Endodermal cell (in vitro differentiated cells): ENCODE data around the gene CELSR2. TPM values are rescaled to one million over a fixed set of nuclear protein-coding genes. Genes with fewer than 3 reads are reported as not detected.

Source experiments
- DNase-seq: peaks from one replicate; pipeline ENCODE4 v3.0.0-alpha.2; 2017
- H3K27ac ChIP-seq: 2 replicates; pipeline ENCODE4 v1.5.1; 2013; ENCODE audit warnings: mild to moderate bottlenecking, low read depth, low read length, moderate library complexity
- H3K27me3 ChIP-seq: 2 replicates; pipeline ENCODE4 v1.6.1; 2013; ENCODE audit warnings: mild to moderate bottlenecking, low read length, moderate library complexity; ENCODE audit not compliant: insufficient read depth, control insufficient read depth, poor library complexity, severe bottlenecking
- H3K36me3 ChIP-seq: 2 replicates; pipeline ENCODE4 v1.7.0; 2013; ENCODE audit warnings: mild to moderate bottlenecking, low read length, moderate library complexity; ENCODE audit not compliant: control insufficient read depth, insufficient read depth
- H3K4me1 ChIP-seq: one replicate; pipeline ENCODE4 v1.7.0; 2013; ENCODE audit warnings: low read length; ENCODE audit not compliant: control insufficient read depth, insufficient read depth
- H3K4me3 ChIP-seq: 2 replicates; pipeline ENCODE4 v1.5.1; 2013; ENCODE audit warnings: mild to moderate bottlenecking, low read length, moderate library complexity
- H3K9ac ChIP-seq: 2 replicates; pipeline ENCODE4 v1.6.1; 2013; ENCODE audit warnings: mild to moderate bottlenecking, low read length, moderate library complexity; ENCODE audit not compliant: poor library complexity, severe bottlenecking; ENCODE audit errors: extremely low read depth
- H3K9me3 ChIP-seq: 2 replicates; pipeline ENCODE4 v1.6.1; 2013; ENCODE audit warnings: mild to moderate bottlenecking, low read length, moderate library complexity; ENCODE audit not compliant: control insufficient read depth
- H3K27ac Mint-ChIP-seq: 2 replicates; pipeline ENCODE4 v1.8.0; 2020; ENCODE audit warnings: mixed read lengths
- H3K27me3 Mint-ChIP-seq: 2 replicates; pipeline ENCODE4 v1.8.0; 2021; ENCODE audit warnings: mild to moderate bottlenecking, mixed read lengths; ENCODE audit not compliant: insufficient read depth
- H3K36me3 Mint-ChIP-seq: 2 replicates; pipeline ENCODE4 v1.8.0; 2020; ENCODE audit warnings: low read depth, mixed read lengths
- H3K4me1 Mint-ChIP-seq: 2 replicates; pipeline ENCODE4 v1.8.0; 2020; ENCODE audit warnings: mixed read lengths
- H3K4me3 Mint-ChIP-seq: 2 replicates; pipeline ENCODE4 v1.8.0; 2020; ENCODE audit warnings: mild to moderate bottlenecking, moderate library complexity, mixed read lengths
- H3K9me3 Mint-ChIP-seq: 2 replicates; pipeline ENCODE4 v1.8.0; 2020; ENCODE audit warnings: mild to moderate bottlenecking, mixed read lengths
- WGBS, 2 experiments: methylation state at CpG; one replicate each; pipeline versions ENCODE4 v1.1.5 to v1.1.7; 2013; ENCODE audit warnings: missing lambda C conversion rate in 2 of 2, mixed read lengths in 1 of 2; ENCODE audit not compliant: insufficient coverage in 1 of 2, insufficient read length in 1 of 2; 5-methylcytosine and 5-hydroxymethylcytosine counted together
- total RNA-seq, 2 donors: library from RNA; stranded (reverse); fragmentation: NEBNext Ultra II Directional in 1 of 2; extraction: Animal tissue kit (Norgen Biotek cat#: 25700) in 1 of 2; gene quantifications; 2 replicates in 1 of 2; 3 replicates in 1 of 2; pipeline ENCODE4 v1.2.1, GENCODE V29; 2021
- TF ChIP-seq, protein P1 (sequence below): fragments of 200-600 bp; sonication (generic); conservative IDR thresholded peaks from 2 replicates; pipeline ENCODE4 v1.5.0; 2021; ENCODE audit warnings: antibody characterized with exemption, mild to moderate bottlenecking

CELSR2 gene
- total RNA-seq, 2 donors from 2014 or later: 16.1 to 20.2 TPM

DNA sequence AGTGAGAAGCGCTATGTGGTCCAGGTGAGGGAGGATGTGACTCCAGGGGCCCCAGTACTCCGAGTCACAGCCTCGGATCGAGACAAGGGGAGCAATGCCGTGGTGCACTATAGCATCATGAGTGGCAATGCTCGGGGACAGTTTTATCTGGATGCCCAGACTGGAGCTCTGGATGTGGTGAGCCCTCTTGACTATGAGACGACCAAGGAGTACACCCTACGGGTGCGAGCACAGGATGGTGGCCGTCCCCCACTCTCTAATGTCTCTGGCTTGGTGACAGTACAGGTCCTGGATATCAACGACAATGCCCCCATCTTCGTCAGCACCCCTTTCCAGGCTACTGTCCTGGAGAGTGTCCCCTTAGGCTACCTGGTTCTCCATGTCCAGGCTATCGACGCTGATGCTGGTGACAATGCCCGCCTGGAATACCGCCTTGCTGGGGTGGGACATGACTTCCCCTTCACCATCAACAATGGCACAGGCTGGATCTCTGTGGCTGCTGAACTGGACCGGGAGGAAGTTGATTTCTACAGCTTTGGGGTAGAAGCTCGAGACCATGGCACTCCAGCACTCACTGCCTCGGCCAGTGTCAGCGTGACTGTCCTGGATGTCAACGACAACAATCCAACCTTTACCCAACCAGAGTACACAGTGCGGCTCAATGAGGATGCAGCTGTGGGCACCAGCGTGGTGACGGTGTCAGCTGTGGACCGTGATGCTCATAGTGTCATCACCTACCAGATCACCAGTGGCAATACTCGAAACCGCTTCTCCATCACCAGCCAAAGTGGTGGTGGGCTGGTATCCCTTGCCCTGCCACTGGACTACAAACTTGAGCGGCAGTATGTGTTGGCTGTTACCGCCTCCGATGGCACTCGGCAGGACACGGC, 2.2 kb downstream of the CELSR2 start:
- Mint-ChIP-seq H3K4me1 (peaks cover 16% of the 10 kb centered on the region), H3K9me3 (no peaks in the 10 kb centered on the region), H3K27ac (no peak overlapping the region), H3K36me3 (no peaks in the 10 kb centered on the region), H3K4me3 (no peak overlapping the region), H3K27me3 (peaks cover 39% of the 10 kb centered on the region)
- no peaks in the 10 kb centered on the region for H3K36me3 ChIP-seq
- no peak overlapping the region for H3K9ac ChIP-seq
- H3K9me3 ChIP-seq: no peaks in the 10 kb centered on the region
- H3K27me3 ChIP-seq: peaks cover 24% of the 10 kb centered on the region
- H3K4me3 ChIP-seq: no peak overlapping the region
- H3K4me1 ChIP-seq: peaks cover 15% of the 10 kb centered on the region
- TF ChIP-seq, protein P1, sequence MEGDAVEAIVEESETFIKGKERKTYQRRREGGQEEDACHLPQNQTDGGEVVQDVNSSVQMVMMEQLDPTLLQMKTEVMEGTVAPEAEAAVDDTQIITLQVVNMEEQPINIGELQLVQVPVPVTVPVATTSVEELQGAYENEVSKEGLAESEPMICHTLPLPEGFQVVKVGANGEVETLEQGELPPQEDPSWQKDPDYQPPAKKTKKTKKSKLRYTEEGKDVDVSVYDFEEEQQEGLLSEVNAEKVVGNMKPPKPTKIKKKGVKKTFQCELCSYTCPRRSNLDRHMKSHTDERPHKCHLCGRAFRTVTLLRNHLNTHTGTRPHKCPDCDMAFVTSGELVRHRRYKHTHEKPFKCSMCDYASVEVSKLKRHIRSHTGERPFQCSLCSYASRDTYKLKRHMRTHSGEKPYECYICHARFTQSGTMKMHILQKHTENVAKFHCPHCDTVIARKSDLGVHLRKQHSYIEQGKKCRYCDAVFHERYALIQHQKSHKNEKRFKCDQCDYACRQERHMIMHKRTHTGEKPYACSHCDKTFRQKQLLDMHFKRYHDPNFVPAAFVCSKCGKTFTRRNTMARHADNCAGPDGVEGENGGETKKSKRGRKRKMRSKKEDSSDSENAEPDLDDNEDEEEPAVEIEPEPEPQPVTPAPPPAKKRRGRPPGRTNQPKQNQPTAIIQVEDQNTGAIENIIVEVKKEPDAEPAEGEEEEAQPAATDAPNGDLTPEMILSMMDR: no peak
- 93 to 95% methylated on average over 31 to 32 of the region's 32 CpGs for WGBS, 2 experiments
- DNase-seq: no peak
- no peak overlapping the region for H3K27ac ChIP-seq

DNA sequence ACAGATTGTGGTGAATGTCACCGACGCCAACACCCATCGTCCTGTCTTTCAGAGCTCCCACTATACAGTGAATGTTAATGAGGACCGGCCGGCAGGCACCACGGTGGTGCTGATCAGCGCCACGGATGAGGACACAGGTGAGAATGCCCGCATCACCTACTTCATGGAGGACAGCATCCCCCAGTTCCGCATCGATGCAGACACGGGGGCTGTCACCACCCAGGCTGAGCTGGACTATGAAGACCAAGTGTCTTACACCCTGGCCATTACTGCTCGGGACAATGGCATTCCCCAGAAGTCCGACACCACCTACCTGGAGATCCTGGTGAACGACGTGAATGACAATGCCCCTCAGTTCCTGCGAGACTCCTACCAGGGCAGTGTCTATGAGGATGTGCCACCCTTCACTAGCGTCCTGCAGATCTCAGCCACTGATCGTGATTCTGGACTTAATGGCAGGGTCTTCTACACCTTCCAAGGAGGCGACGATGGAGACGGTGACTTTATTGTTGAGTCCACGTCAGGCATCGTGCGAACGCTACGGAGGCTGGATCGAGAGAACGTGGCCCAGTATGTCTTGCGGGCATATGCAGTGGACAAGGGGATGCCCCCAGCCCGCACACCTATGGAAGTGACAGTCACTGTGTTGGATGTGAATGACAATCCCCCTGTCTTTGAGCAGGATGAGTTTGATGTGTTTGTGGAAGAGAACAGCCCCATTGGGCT, 3.0 kb downstream of the CELSR2 start:
- H3K36me3 Mint-ChIP-seq: no peaks in the 10 kb centered on the region
- Histone ChIP-seq H3K4me1 (peaks cover 15% of the 10 kb centered on the region), H3K9ac (no peak overlapping the region), H3K4me3 (no peak overlapping the region), H3K36me3 (no peaks in the 10 kb centered on the region), H3K27me3 (peaks cover 24% of the 10 kb centered on the region), H3K27ac (no peak overlapping the region), H3K9me3 (no peaks in the 10 kb centered on the region)
- H3K9me3 Mint-ChIP-seq: no peaks in the 10 kb centered on the region
- DNase-seq: no peak
- peaks cover 16% of the 10 kb centered on the region for H3K4me1 Mint-ChIP-seq
- 95 to 99% methylated on average over 28 to 31 of the region's 31 CpGs for WGBS, 2 experiments
- no peak overlapping the region for H3K27ac Mint-ChIP-seq
- TF ChIP-seq, protein P1: no peak
- no peak overlapping the region for H3K4me3 Mint-ChIP-seq
- H3K27me3 Mint-ChIP-seq: peaks cover 34% of the 10 kb centered on the region

DNA sequence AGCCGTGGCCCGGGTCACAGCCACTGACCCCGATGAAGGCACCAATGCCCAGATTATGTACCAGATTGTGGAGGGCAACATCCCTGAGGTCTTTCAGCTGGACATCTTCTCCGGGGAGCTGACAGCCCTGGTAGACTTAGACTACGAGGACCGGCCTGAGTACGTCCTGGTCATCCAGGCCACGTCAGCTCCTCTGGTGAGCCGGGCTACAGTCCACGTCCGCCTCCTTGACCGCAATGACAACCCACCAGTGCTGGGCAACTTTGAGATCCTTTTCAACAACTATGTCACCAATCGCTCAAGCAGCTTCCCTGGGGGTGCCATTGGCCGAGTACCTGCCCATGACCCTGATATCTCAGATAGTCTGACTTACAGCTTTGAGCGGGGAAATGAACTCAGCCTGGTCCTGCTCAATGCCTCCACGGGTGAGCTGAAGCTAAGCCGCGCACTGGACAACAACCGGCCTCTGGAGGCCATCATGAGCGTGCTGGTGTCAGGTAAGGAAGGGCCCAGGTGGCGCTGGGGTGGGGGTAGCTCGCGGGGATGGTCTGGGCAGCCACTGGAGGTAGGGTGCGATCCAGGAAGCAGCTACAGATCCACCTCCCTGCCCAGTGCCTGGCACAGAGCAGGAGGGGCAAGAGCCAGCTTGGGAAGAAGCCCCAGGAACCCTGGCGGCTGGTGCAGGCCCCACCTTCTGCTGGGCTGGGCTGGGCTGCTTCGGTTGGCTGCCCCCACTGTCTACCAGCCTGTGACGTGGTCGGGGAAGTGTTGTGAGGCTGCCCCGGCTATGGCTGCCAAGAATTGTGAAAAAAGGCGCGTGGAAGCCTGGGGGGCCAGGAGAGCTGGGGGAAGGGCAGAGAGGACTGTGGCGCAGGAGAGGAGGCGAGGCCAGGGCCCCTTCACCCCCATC, 3.8 kb downstream of the CELSR2 start:
- H3K27ac Mint-ChIP-seq: no peak overlapping the region
- no peaks in the 10 kb centered on the region for H3K36me3 Mint-ChIP-seq
- TF ChIP-seq, protein P1: no peak
- H3K4me1 Mint-ChIP-seq: peaks cover 16% of the 10 kb centered on the region
- H3K4me3 Mint-ChIP-seq: no peak overlapping the region
- Histone ChIP-seq H3K27ac (peak overlapping the region; percentile 97), H3K4me3 (no peak overlapping the region), H3K9ac (no peak overlapping the region), H3K4me1 (peaks cover 15% of the 10 kb centered on the region), H3K36me3 (no peaks in the 10 kb centered on the region), H3K27me3 (peaks cover 24% of the 10 kb centered on the region), H3K9me3 (no peaks in the 10 kb centered on the region)
- DNase-seq: no peak
- WGBS, 2 experiments: 91 to 93% methylated on average over 26 to 33 of the region's 33 CpGs
- H3K27me3 Mint-ChIP-seq: peaks cover 26% of the 10 kb centered on the region
- H3K9me3 Mint-ChIP-seq: no peaks in the 10 kb centered on the region
